HS-5 (cell line): ENCODE data around the gene PAX1.

ENCODE experiments used
- DNase-seq: peaks from one replicate; pipeline ENCODE4 v3.0.0-alpha.2; 2012; ENCODE audit warnings: low read depth

PAX1 gene

DNA sequence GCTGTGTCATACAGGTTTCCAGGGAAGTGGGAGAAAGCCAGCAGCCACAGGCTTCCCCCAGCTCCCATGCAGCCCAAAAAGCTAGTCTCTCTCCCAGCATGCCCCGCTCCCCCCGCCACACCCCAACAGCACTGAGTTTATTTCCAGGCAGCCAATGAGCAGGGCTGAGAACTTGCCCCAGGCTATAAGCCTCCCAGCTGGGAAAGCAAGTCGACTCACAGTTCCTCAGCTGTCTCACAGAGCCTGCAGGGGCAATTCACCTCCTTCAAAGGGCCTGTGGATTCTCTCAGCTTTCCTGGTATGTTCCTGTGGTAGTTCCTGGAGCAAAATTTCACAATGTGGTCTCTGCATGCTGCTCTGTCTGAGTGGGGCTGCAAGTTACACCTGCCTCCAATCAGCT is 34.2 kb downstream of the PAX1 start:
- no peak for DNase-seq

DNA sequence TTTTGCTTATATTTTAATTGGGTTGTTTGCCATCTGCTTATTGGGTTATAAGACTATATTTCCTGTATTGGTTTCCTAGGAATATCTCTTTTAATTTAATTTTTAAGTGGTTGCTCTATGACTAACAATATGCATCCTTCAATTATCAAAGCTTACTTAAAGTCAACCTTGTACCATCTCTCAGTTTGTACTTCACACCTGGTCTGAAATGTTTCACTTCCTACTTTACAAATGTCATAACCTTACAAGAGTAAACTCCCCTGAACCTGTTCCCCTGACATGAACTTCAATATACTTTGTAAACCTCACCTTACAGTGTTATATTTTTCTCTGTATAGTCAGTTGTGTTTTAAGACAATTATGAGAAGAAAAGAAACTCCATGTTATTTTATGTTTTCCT is 35.8 kb downstream of the PAX1 start:
- no peak for DNase-seq

- no peak for DNase-seq
Measured at GRCh38 chr20:21762646-21763045, 57.2 kb downstream of the PAX1 start.

- no peak for DNase-seq
Measured at GRCh38 chr20:21767200-21767738, 61.8 kb downstream of the PAX1 start.

GRCh38 chr20:21767739-21768223 is 62.3 kb downstream of the PAX1 start:
- DNase-seq = no peak
